ENCODE measurements around the gene GUCD1. TPM values are rescaled to one million over a fixed set of nuclear protein-coding genes. Genes with fewer than 3 reads are reported as not detected.
"Not testable (repeated sequence)": the region's sequence is repeated elsewhere in the genome, so short reads cannot be mapped to it uniquely, and the experiment has no call there.

GUCD1 gene
- 71.0 TPM for polyA plus RNA-seq (ENCODE audit: insufficient read length)

- DNase-seq = peak; percentile 47
These were observed at the start of gene GUCD1 for GRCh38 chr22:24554313-24555164. TSS of gene GUCD1 (minus strand) at chr22:24555138. CDS start at chr22:24554991, 147 bp downstream.

- DNase-seq = not testable (repeated sequence)
These were observed 49.1 kb upstream of the GUCD1 start for GRCh38 chr22:24603770-24604629.

DNA sequence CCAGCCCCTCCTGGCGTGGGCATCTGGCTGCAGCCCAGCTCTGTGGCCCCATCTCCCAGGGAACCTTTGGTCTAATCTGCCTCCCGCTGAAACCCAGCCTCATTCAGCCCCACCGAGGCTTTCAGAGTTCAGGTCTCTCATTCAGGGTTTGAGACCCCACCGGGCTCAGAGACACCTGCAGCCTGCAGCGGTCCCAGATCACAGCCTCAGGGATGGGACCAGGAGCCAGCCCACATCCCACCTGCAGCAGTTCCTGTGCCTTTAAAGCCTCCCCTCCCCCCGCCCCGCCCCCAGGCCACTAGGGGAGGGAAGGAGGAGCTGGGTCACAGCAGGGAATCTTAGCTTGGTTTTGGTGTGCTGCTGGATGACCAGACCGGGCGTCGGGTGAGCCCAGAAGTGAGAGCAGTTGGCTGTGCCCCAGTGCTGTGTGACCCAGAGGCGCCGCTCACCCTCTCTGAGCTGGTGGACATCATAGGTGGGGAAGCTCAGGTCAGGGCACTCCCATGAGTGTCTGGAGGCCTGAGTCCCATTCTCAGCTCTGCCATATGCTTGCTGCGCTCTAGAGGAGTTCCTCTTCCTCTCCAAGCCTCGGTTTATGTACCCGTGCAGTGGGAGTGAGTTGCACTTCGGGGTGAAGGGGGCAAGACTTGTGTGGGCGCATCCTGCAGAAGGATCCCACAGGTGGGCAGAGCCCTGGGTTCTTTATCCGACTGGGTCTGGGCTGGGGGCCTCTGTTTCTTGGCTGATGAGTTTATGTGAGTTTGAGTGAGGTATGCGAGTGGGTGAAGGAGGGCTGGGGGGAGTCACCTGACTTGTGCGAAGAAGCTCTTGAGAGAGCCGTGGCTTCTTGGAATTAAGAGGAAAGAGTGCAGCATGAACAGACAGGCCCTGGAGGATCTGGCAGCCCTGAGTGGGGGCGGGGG, 48.2 kb upstream of the GUCD1 start, which contains the start of gene GGT1:
Gene GGT1, plus strand, starts transcription at position 347 of the 923 bp plus-strand sequence. CDS start 7,889 bp downstream, outside the sequence.
- DNase-seq = not testable (repeated sequence)

DNA sequence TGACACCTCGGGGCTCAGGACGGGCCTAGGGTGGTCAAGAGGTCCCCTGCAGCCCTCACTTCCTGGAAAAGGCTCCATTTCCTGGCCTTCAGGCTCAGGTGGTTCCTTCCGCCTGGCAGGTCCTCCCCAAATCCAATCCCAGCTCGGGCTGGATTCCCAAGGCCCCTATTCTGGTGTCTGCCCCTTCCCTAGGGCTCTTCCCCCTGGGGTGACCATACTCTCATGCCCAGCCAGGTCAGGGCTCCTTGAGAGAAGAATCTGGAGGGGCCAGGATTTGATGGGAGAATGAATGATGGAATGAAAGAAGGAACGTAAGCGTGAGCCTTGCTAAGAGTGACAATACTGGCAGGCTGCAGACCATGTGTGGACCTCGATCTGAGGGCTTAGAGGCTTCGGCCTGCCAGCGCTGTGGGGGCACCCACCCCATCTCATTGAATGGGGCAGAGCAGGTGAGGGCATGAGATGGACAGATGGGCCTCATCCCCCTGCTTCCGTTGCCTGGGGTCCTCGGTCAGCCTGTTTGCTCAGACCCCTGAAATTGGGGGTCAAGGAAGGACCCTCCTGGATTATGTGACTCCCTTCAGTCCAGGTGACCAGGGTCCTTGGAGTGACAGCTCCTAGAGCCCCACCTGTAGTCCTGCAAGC, 47.3 kb upstream of the GUCD1 start:
- DNase-seq = not testable (repeated sequence)

DNA sequence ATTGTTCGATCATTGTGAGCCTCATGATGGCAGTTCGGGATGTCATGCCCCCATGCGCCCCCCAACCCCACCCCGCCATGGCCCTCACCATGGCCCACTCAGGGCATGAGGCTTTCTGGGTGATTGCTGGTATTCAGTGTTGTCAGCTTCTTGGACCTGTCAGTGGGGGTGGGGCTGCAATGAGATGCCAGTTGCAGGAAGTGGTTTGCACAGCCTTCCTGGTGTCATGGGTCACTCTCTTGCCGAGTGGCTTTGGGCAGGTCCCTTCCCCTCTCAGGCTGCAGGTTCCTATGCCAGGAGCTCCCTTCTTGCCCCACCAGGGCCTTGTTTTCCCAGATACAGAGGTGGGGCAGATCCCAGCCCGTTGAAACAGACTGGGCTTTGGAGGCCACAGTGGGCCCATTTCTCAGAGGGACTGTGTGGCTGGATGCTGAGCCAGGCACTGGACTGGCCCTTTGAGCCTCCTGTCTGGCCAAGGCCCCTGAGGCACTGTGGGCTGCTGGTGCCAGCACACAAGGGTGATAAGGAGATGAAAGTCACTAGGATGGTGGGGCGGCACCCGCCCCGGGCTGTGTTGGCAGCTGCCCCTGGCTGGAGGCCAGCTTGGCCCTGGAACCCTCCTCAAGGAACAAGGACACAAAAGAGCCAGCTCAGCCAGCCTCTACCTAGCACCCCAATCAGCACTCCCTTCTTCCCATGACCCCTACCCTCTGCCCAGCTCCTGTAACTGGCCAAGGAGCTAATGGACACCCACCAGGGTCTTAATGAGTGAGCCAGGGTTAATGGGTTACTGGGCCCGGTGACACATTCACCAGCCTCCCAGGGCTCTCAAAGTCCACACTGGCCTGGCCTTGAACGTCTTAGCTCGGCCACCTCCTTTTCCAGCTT, 46.5 kb upstream of the GUCD1 start:
- no peak for DNase-seq

GRCh38 chr22:24599958-24600715, 45.2 kb upstream of the GUCD1 start:
- not testable (repeated sequence) for DNase-seq

GRCh38 chr22:24599514-24599913, 44.6 kb upstream of the GUCD1 start:
- DNase-seq = no peak

DNA sequence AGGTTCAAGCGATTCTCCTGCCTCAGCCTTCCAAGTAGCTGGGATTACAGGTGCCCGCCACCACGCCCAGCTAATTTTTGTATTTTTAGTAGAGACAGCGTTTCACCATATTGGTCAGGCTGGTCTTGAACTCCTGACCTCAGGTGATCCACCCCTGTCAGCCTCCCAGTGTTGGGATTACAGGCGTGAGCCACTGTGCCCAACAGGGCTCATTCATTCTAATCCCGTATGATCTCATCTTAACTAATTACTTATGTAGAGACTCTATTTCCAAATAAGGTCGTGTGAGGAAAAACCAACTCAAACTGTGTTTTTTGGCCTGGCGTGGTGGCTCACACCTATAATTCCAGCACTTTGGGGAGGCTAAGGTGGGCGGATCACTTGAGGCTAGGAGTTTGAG, 42.1 kb upstream of the GUCD1 start:
- DNase-seq = not testable (repeated sequence)

GRCh38 chr22:24595863-24596262, 40.9 kb upstream of the GUCD1 start:
- no peak for DNase-seq

- no peak for DNase-seq
These were observed 40.3 kb upstream of the GUCD1 start for GRCh38 chr22:24595228-24595627.

GRCh38 chr22:24594569-24595120, 39.7 kb upstream of the GUCD1 start:
- no peak for DNase-seq

GRCh38 chr22:24593836-24594568, 39.1 kb upstream of the GUCD1 start:
- DNase-seq = no peak

GRCh38 chr22:24593559-24593835, 38.6 kb upstream of the GUCD1 start:
- not testable (repeated sequence) for DNase-seq

DNA sequence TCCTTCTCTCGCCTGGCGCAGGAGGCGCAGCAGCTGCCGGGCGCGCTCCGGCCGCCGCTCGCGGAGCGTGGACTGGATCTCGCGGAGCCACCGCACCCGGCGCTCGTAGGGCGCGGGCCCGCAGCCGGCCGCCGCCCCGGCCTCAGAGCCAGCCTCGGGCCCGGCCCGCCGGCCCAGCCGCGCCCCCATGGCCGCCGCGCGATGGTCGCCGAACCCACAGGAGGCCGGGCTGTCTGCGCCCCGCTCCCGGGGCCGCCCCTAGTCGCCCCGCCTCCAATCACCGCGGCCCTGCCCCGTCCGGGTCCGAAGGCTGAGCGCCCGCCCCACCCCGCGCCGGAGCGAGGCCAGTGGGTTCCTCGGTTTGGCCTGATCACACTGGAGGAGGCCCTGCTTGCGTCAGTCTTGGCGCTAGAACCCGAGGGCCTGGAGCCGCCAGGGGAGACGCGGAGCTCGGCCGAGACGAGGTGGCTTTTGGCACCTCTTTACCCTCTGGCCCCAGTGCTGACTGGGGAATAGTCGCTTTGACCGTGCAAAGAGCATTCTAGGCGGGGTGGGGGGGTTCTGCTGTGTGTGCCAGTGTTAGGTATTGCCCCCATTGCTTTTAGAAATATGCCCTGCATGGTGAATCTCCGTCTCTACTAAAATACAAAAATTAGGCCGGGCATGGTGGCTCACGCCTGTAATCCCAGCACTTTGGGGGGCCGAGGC, 38.1 kb upstream of the GUCD1 start, which contains the start of gene LRRC75B:
Gene LRRC75B, minus strand, starts transcription at position 223 of the 708 bp plus-strand sequence. Its CDS starts 34 bp downstream, at position 189.
- peak; percentile 84 for DNase-seq

DNA sequence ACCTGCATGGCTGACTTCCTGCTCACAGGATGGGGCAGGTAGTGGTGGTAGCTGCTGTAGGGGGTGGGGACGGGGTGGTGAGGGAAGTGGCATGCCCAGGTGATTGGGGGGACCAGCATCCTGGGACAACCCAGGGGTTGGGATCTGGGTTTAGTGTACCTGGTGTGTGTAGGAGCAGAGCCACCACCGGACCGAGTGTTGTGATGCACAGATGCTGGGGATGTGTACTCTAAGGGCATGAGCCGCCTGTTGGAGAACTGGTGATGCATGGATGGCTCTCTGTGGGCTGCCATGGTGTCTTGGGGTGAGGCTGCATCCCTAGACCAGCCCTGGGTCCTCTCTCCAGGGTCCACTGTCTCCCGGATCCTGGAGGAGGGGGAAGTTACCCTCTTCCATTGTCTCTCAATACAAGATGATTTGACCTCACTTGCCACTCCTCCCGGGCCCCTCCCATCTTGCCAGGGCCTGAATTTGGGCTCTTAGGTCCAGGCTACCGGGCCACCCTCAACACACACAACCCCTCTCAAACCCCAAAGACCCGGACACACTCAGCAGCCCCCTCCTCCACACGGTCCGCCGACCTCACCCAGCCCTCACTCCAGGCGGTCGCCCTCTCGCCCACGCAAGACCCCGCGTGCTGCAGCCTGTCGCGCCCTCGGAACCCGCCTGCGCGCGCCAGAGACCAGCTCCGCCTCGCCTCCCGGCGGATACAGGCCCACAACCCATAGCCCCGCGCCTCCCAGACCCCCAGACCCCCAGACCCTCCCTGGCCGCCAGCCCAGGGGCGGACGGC, 37.3 kb upstream of the GUCD1 start:
- DNase-seq = no peak

DNA sequence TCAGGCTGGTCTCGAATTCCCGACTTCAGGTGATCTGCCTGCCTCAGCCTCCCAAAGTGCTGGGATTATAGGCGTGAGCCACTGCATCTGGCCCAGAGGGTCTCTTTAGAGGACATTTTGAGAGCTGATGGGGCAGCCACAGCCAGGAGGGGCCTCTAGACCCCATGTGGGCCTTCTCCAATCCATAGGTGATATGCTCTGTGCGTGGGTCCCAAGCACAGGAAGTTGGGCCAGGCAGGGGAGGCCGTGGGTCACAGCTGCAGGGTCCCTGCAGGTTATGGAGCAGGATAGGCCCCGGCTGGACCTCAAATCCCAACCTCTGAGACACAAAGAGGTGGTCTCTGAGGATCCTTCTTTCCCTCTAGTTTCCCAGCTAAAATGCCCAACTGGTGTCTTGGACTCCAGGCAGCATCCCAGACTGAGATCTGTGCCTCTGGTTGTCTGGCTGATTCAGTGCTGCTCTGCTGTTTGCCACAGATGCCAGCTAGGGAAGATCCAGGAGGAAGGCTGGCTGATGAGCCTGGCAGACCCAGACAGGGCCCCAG, 36.4 kb upstream of the GUCD1 start:
- no peak for DNase-seq

Measured in hindlimb muscle (tissue), 1 donor.